ENCODE data around the gene OSM. TPM values are rescaled to one million over a fixed set of nuclear protein-coding genes. Genes with fewer than 3 reads are reported as not detected.

Gene OSM
- polyA plus RNA-seq, 1 of the 3 experiments (the other 2 are of a cell fraction), result not detected

- no peaks in the 10 kb centered on the region for H3K9me2 ChIP-seq
- POLR2A ChIA-PET, result no interaction called here
- no peak overlapping the region for H3K27ac ChIP-seq (ENCODE audit: low read depth in 2 of 2, low read length in 1 of 2)
- H3K27me3 ChIP-seq (ENCODE audit: insufficient read depth), result no peaks in the 10 kb centered on the region
- DNase-seq, result no peak
- H3K4me3 ChIP-seq (ENCODE audit: low read depth in 2 of 2, low read length in 1 of 2), result no peak overlapping the region
- H4K20me1 ChIP-seq (ENCODE audit: insufficient read depth), result no peaks in the 10 kb centered on the region
- 87% methylated on average over 19 of the region's 26 CpGs for WGBS (ENCODE audit: low lambda C conversion rate)
- TF ChIP-seq REST (IDR thresholded peaks at IDR 0.05; ENCODE audit: low read depth, low read length), result no peak
- TF ChIP-seq TEAD4 (IDR thresholded peaks at IDR 0.05; ENCODE audit: borderline replicate concordance, insufficient read depth), result no peak
- no peak for TF ChIP-seq EZH2phosphoT487 (IDR thresholded peaks at IDR 0.05; ENCODE audit: borderline replicate concordance, low read depth)
- no peak for TF ChIP-seq CTCF (IDR thresholded peaks at IDR 0.05)
- no peak for TF ChIP-seq GABPA (IDR thresholded peaks at IDR 0.05; ENCODE audit: low read depth)
- H3K9me3 ChIP-seq, result no peaks in the 10 kb centered on the region
- H3K36me3 ChIP-seq (replicated peaks in 1 of 2; ENCODE audit: control insufficient read depth in 1 of 2, insufficient read depth in 2 of 2, low read length in 1 of 2), result no peaks in the 10 kb centered on the region
- peaks cover 8% of the 10 kb centered on the region for H3F3A ChIP-seq (replicated peaks; ENCODE audit: insufficient read depth)
- H3K4me2 ChIP-seq, result no peak overlapping the region
- H3K9ac ChIP-seq, result no peak overlapping the region
- no peaks in the 10 kb centered on the region for H3K79me2 ChIP-seq (ENCODE audit: insufficient read depth)
- H2AFZ ChIP-seq (ENCODE audit: low read depth), result no peak overlapping the region
- CTCF ChIA-PET, result no interaction called here
- H3K4me1 ChIP-seq (ENCODE audit: control insufficient read depth in 1 of 2, insufficient read depth in 2 of 2, low read depth in 1 of 2, low read length in 1 of 2), result peaks cover 0 to 8% of the 10 kb centered on the region in 2 experiments; a peak in 1 of 4 replicates
Observed at GRCh38 chr22:30221121-30221992, 45.3 kb downstream of the OSM start.

GRCh38 chr22:30220338-30221012 lies 46.2 kb downstream of the OSM start:
- Histone ChIP-seq H2AFZ (ENCODE audit: low read depth) (no peak overlapping the region), H3K9me2 (no peaks in the 10 kb centered on the region), H3K9me3 (no peaks in the 10 kb centered on the region), H4K20me1 (ENCODE audit: insufficient read depth) (no peaks in the 10 kb centered on the region), H3K27me3 (ENCODE audit: insufficient read depth) (no peaks in the 10 kb centered on the region), H3K36me3 (replicated peaks in 1 of 2; ENCODE audit: control insufficient read depth in 1 of 2, insufficient read depth in 2 of 2, low read length in 1 of 2) (no peaks in the 10 kb centered on the region), H3K4me2 (no peak overlapping the region), H3K4me1 (ENCODE audit: control insufficient read depth in 1 of 2, insufficient read depth in 2 of 2, low read depth in 1 of 2, low read length in 1 of 2) (peaks cover 0 to 8% of the 10 kb centered on the region in 2 experiments; a peak in 1 of 4 replicates), H3K27ac (ENCODE audit: low read depth in 2 of 2, low read length in 1 of 2) (no peak overlapping the region), H3K9ac (no peak overlapping the region), H3K4me3 (ENCODE audit: low read depth in 2 of 2, low read length in 1 of 2) (no peak overlapping the region), H3K79me2 (ENCODE audit: insufficient read depth) (no peaks in the 10 kb centered on the region), H3F3A (replicated peaks; ENCODE audit: insufficient read depth) (peaks cover 8% of the 10 kb centered on the region)
- ChIA-PET CTCF (no interaction called here), POLR2A (no interaction called here)
- DNase-seq, result no peak
- WGBS (ENCODE audit: low lambda C conversion rate), result 82% methylated on average over 7 of the region's 7 CpGs
- TF ChIP-seq TAF1 (IDR thresholded peaks at IDR 0.05; ENCODE audit: borderline replicate concordance, low read depth, low read length), result no peak
- no peak for TF ChIP-seq ELF1 (IDR thresholded peaks at IDR 0.05)
- TF ChIP-seq TEAD4 (IDR thresholded peaks at IDR 0.05; ENCODE audit: borderline replicate concordance, insufficient read depth), result no peak
- TF ChIP-seq IRF3 (IDR thresholded peaks at IDR 0.05; ENCODE audit: low read depth, low read length), result no peak
- TF ChIP-seq RCOR1 (IDR thresholded peaks at IDR 0.05; ENCODE audit: low read length), result no peak
- no peak for TF ChIP-seq POLR2AphosphoS5 (IDR thresholded peaks at IDR 0.05; ENCODE audit: low read depth, low read length)
- TF ChIP-seq ZBTB33 (IDR thresholded peaks at IDR 0.05; ENCODE audit: borderline replicate concordance, low read depth), result no peak
- no peak for TF ChIP-seq GABPA (IDR thresholded peaks at IDR 0.05; ENCODE audit: low read depth)
- no peak for TF ChIP-seq GATA2 (CRISPR knock-in tag; IDR thresholded peaks at IDR 0.05)
- TF ChIP-seq PBX3 (IDR thresholded peaks at IDR 0.05), result no peak
- TF ChIP-seq JUND (IDR thresholded peaks at IDR 0.05), result no peak
- no peak for TF ChIP-seq MEF2A (IDR thresholded peaks at IDR 0.05; ENCODE audit: borderline replicate concordance, low read depth)

Measured in SK-N-SH (cell line).